H1 (cell line): Measurements from ENCODE around the gene MYO9A. TPM values are rescaled to one million over a fixed set of nuclear protein-coding genes. Genes with fewer than 3 reads are reported as not detected.

Experiments used
- CTCF ChIA-PET: fragments of 300-600 bp; sonication (Branson Sonifier 250); formaldehyde crosslinking; loops from one replicate; lab custom pipeline; 2021; ENCODE audit not compliant: partially characterized antibody; lab: Charles Lee
- POLR2A ChIA-PET: fragments of 300-600 bp; sonication (Branson Sonifier 250); formaldehyde crosslinking; loops from one replicate; lab custom pipeline; 2021; ENCODE audit warnings: inconsistent platforms; ENCODE audit not compliant: partially characterized antibody; lab: Charles Lee
- DNase-seq, 2 experiments: peaks; one replicate each; pipeline versions ENCODE4 v3.0.0 to v3.0.0-alpha.2; 2010 to 2022; ENCODE audit warnings: low spot score in 2 of 2, low read depth in 1 of 2, mixed read lengths in 1 of 2
- FAIRE-seq: peaks from 2 replicates; lab custom pipeline; 2011; peaks lifted over from hg19 to GRCh38; lab: Jason Lieb, UNC
- H2AFZ ChIP-seq: 2 replicates; pipeline ENCODE4 v1.8.1; 2012; ENCODE audit warnings: low read length, inconsistent platforms
- H2AK5ac ChIP-seq: 2 replicates; pipeline ENCODE4 v1.6.1; 2013; ENCODE audit warnings: low read depth, low read length
- H2BK120ac ChIP-seq: replicated peaks from 2 replicates; pipeline ENCODE3; 2013; ENCODE audit warnings: low read depth, low read length, inconsistent platforms
- H2BK12ac ChIP-seq: 2 replicates; pipeline ENCODE4 v1.6.1; 2013; ENCODE audit warnings: low read depth, low read length
- H2BK15ac ChIP-seq: 2 replicates; pipeline ENCODE4 v1.6.1; 2013; ENCODE audit warnings: low read length
- H2BK20ac ChIP-seq: 2 replicates; pipeline ENCODE4 v1.6.1; 2013; ENCODE audit warnings: low read length
- H2BK5ac ChIP-seq: 2 replicates; pipeline ENCODE4 v1.6.1; 2013; ENCODE audit warnings: low read depth, low read length
- H3K14ac ChIP-seq: 2 replicates; pipeline ENCODE4 v1.6.1; 2013; ENCODE audit warnings: inconsistent platforms; ENCODE audit not compliant: insufficient read length
- H3K18ac ChIP-seq: 2 replicates; pipeline ENCODE4 v1.6.1; 2013; ENCODE audit warnings: low read length; ENCODE audit errors: extremely low read depth
- H3K23ac ChIP-seq: 2 replicates; pipeline ENCODE4 v1.6.1; 2013; ENCODE audit warnings: inconsistent platforms; ENCODE audit not compliant: insufficient read length
- H3K23me2 ChIP-seq: 2 replicates; pipeline ENCODE4 v1.6.1; 2013; ENCODE audit warnings: low read depth, low read length
- H3K27ac ChIP-seq: 2 replicates; pipeline ENCODE4 v1.6.1; 2011; ENCODE audit warnings: low read depth, low read length, inconsistent platforms
- H3K27me3 ChIP-seq, 4 experiments: replicated peaks in 1 of 4; 1 replicate in 1 of 4; 2 replicates in 3 of 4; pipeline versions ENCODE4 v1.6.1 to v1.8.1; 2011 to 2013; ENCODE audit warnings: low read length in 3 of 4, mild to moderate bottlenecking in 3 of 4, inconsistent platforms in 2 of 4, mixed read lengths in 2 of 4, moderate library complexity in 1 of 4; ENCODE audit not compliant: control insufficient read depth in 3 of 4, insufficient read depth in 3 of 4; ENCODE audit errors: extremely low read depth in 1 of 4
- H3K36me3 ChIP-seq, 4 experiments: 2 replicates each; pipeline versions ENCODE4 v1.6.1 to v1.8.1; 2011 to 2013; ENCODE audit warnings: mild to moderate bottlenecking in 4 of 4, low read length in 3 of 4, moderate library complexity in 2 of 4, control low read depth in 1 of 4, inconsistent platforms in 1 of 4; ENCODE audit not compliant: insufficient read depth in 4 of 4, control insufficient read depth in 2 of 4
- H3K4ac ChIP-seq: replicated peaks from 2 replicates; pipeline ENCODE3; 2013; ENCODE audit warnings: low read length, low read depth, mixed read lengths, inconsistent platforms; ENCODE audit not compliant: insufficient read length
- H3K4me1 ChIP-seq, 4 experiments: replicated peaks in 1 of 4; 1 replicate in 1 of 4; 2 replicates in 3 of 4; pipeline versions ENCODE4 v1.6.1 to v1.8.1; 2011 to 2013; ENCODE audit warnings: low read length in 3 of 4, inconsistent platforms in 2 of 4, mixed read lengths in 1 of 4; ENCODE audit not compliant: insufficient read depth in 4 of 4, control insufficient read depth in 3 of 4
- H3K4me2 ChIP-seq, 2 experiments: 2 replicates each; pipeline versions ENCODE4 v1.6.1 to v1.8.1; 2011 to 2013; ENCODE audit warnings: low read depth in 2 of 2, low read length in 2 of 2, control low read depth in 1 of 2, inconsistent platforms in 1 of 2, mild to moderate bottlenecking in 1 of 2; ENCODE audit not compliant: insufficient read depth in 1 of 2
- H3K4me3 ChIP-seq, 4 experiments: fragments of 200-600, 300-600 bp in 1 of 4; sonication (generic), shearing (Covaris generic), sonication (Bioruptor Twin) in 1 of 4; 2 replicates each; pipeline versions ENCODE4 v1.5.1 to v1.8.1; 2011 to 2016; ENCODE audit warnings: low read length in 4 of 4, low read depth in 3 of 4, control low read depth in 2 of 4, inconsistent platforms in 2 of 4, mild to moderate bottlenecking in 2 of 4, mixed read lengths in 1 of 4, moderate library complexity in 1 of 4; ENCODE audit not compliant: insufficient read depth in 2 of 4; ENCODE audit errors: extremely low read depth in 1 of 4
- H3K56ac ChIP-seq: replicated peaks from 2 replicates; pipeline ENCODE3; 2013; ENCODE audit warnings: low read depth, mild to moderate bottlenecking, mixed read lengths, low read length, inconsistent platforms; ENCODE audit not compliant: insufficient read length
- H3K79me1 ChIP-seq: 2 replicates; pipeline ENCODE4 v1.6.1; 2013; ENCODE audit warnings: low read depth, low read length, control low read depth
- H3K79me2 ChIP-seq, 2 experiments: 2 replicates each; pipeline versions ENCODE4 v1.6.1 to v1.8.1; 2012 to 2013; ENCODE audit warnings: low read length in 2 of 2, mild to moderate bottlenecking in 2 of 2, inconsistent platforms in 1 of 2; ENCODE audit not compliant: insufficient read depth in 2 of 2, control insufficient read depth in 1 of 2
- H3K9ac ChIP-seq, 4 experiments: replicated peaks in 1 of 4; 1 replicate in 1 of 4; 2 replicates in 3 of 4; pipeline versions ENCODE4 v1.6.1 to v1.8.1; 2011 to 2013; ENCODE audit warnings: low read depth in 3 of 4, low read length in 3 of 4, control low read depth in 2 of 4, mild to moderate bottlenecking in 2 of 4, moderate library complexity in 2 of 4, inconsistent platforms in 1 of 4; ENCODE audit errors: extremely low read depth in 1 of 4
- H3K9me3 ChIP-seq, 2 experiments: 2 replicates each; pipeline versions ENCODE4 v1.6.1 to v1.8.1; 2012 to 2013; ENCODE audit warnings: mild to moderate bottlenecking in 2 of 2, moderate library complexity in 2 of 2, control low read depth in 1 of 2, inconsistent platforms in 1 of 2, low read depth in 1 of 2, low read length in 1 of 2, mixed read lengths in 1 of 2; ENCODE audit not compliant: insufficient read depth in 2 of 2
- H4K20me1 ChIP-seq, 2 experiments: replicated peaks in 1 of 2; 2 replicates each; pipeline versions ENCODE3 to v1.8.1; 2011 to 2013; ENCODE audit warnings: inconsistent platforms in 2 of 2, low read length in 2 of 2, mild to moderate bottlenecking in 1 of 2; ENCODE audit not compliant: insufficient read depth in 2 of 2, control insufficient read depth in 1 of 2
- H4K5ac ChIP-seq: 2 replicates; pipeline ENCODE4 v1.6.1; 2013; ENCODE audit warnings: low read length, low read depth, mixed read lengths, inconsistent platforms; ENCODE audit not compliant: insufficient read length
- H4K8ac ChIP-seq: 2 replicates; pipeline ENCODE4 v1.8.0; 2013; ENCODE audit warnings: mild to moderate bottlenecking, moderate library complexity, low read length, inconsistent platforms; ENCODE audit not compliant: insufficient read depth; ENCODE audit errors: extremely low read depth
- H4K91ac ChIP-seq: replicated peaks from 2 replicates; pipeline ENCODE3; 2013; ENCODE audit warnings: low read length, mixed read lengths, inconsistent platforms; ENCODE audit not compliant: insufficient read length
- ASH2L ChIP-seq: fragments of 200-600, 300-600 bp; sonication (generic); IDR thresholded peaks from one replicate; pipeline ENCODE4 v1.7.1; 2017; ENCODE audit warnings: low read length
- CBX8 ChIP-seq: fragments of 300-800, 300-1000 bp; sonication (generic); IDR thresholded peaks from 2 replicates; pipeline ENCODE4 v1.7.1; 2016; ENCODE audit warnings: low read depth, low read length, borderline replicate concordance
- EP300 ChIP-seq, 2 experiments: IDR thresholded peaks; 1 replicate in 1 of 2; 2 replicates in 1 of 2; pipeline ENCODE4 v1.6.1; 2011 to 2012; ENCODE audit warnings: low read depth in 2 of 2, low read length in 2 of 2, mild to moderate bottlenecking in 2 of 2, borderline replicate concordance in 1 of 2, inconsistent platforms in 1 of 2, moderate library complexity in 1 of 2
- EZH2 ChIP-seq: fragments of 200-600 bp; sonication (generic); IDR thresholded peaks from 2 replicates; pipeline ENCODE4 v1.7.1; 2012; ENCODE audit warnings: low read depth, mild to moderate bottlenecking, moderate library complexity, low read length, inconsistent platforms; ENCODE audit not compliant: severe bottlenecking
- GTF2F1 ChIP-seq: IDR thresholded peaks from 2 replicates; pipeline ENCODE4 v1.6.1; 2012; ENCODE audit warnings: low read depth, low read length, improper control_type of control experiment, borderline replicate concordance
- JUND ChIP-seq: IDR thresholded peaks from 2 replicates; pipeline ENCODE4 v1.6.1; 2011; ENCODE audit warnings: mild to moderate bottlenecking, improper control_type of control experiment, low read length
- KDM5A ChIP-seq: fragments of 200-600 bp; IDR thresholded peaks from 2 replicates; pipeline ENCODE4 v1.7.1; 2012; ENCODE audit warnings: mild to moderate bottlenecking, low read length, inconsistent platforms, mixed read lengths
- MAFK ChIP-seq: IDR thresholded peaks from 2 replicates; pipeline ENCODE4 v1.6.1; 2012; ENCODE audit warnings: low read depth, mild to moderate bottlenecking, improper control_type of control experiment, low read length
- NANOG ChIP-seq: IDR thresholded peaks from 2 replicates; pipeline ENCODE4 v1.6.1; 2011; ENCODE audit warnings: low read length, low read depth, mild to moderate bottlenecking, inconsistent platforms; ENCODE audit not compliant: insufficient read depth, poor library complexity, severe bottlenecking
- POLR2A ChIP-seq, 2 experiments: IDR thresholded peaks; 1 replicate in 1 of 2; 2 replicates in 1 of 2; pipeline ENCODE4 v1.6.1; 2011; ENCODE audit warnings: low read depth in 2 of 2, low read length in 2 of 2, mild to moderate bottlenecking in 2 of 2; ENCODE audit errors: control extremely low read depth in 1 of 2
- POLR2AphosphoS5 ChIP-seq: IDR thresholded peaks from 2 replicates; pipeline ENCODE4 v1.6.1; 2011; ENCODE audit warnings: low read depth, low read length
- RXRA ChIP-seq: IDR thresholded peaks from 2 replicates; pipeline ENCODE4 v1.6.1; 2011; ENCODE audit warnings: low read depth, mild to moderate bottlenecking, low read length, moderate library complexity; ENCODE audit not compliant: insufficient read depth
- SIRT6 ChIP-seq: IDR thresholded peaks from one replicate; pipeline ENCODE4 v1.7.1; 2012; ENCODE audit warnings: low read length, inconsistent platforms
- SIX5 ChIP-seq: IDR thresholded peaks from 2 replicates; pipeline ENCODE4 v1.6.1; 2011; ENCODE audit warnings: mild to moderate bottlenecking, low read depth, low read length
- TAF7 ChIP-seq: optimal IDR thresholded peaks from 2 replicates; pipeline ENCODE3; 2011; ENCODE audit warnings: low read depth, mild to moderate bottlenecking, inconsistent platforms, low read length, moderate library complexity, borderline replicate concordance
- TEAD4 ChIP-seq: IDR thresholded peaks from 2 replicates; pipeline ENCODE4 v1.6.1; 2012; ENCODE audit warnings: low read depth, low read length, inconsistent platforms, mixed read lengths
- WGBS, 2 experiments: shearing (Covaris generic) in 1 of 2; methylation state at CpG; one replicate each; pipeline versions ENCODE4 v1.1.6 to v1.1.7; 2013 to 2015; ENCODE audit warnings: low lambda C conversion rate in 2 of 2, mixed read lengths in 2 of 2, inconsistent platforms in 1 of 2, low coverage in 1 of 2, missing lambda C conversion rate in 1 of 2; ENCODE audit not compliant: insufficient replicate concordance in 2 of 2, insufficient coverage in 1 of 2, insufficient read length in 1 of 2; ENCODE audit errors: extremely low coverage in 1 of 2, missing lambda C conversion rate in 1 of 2; 5-methylcytosine and 5-hydroxymethylcytosine counted together
- polyA plus RNA-seq, 7 experiments: library from polyadenylated mRNA; depleted of rRNA in 3 of 7; stranded (reverse) in 5 of 7; unstranded in 2 of 7; fragments of >200 nt in 5 of 7; fragments of 200-250 nt in 2 of 7; gene quantifications; 1 replicate in 5 of 7; 2 replicates in 1 of 7; 4 replicates in 1 of 7; pipeline versions ENCODE4 v1.2.1 to v1.2.3, GENCODE V29; 2011 to 2013; ENCODE audit warnings: missing spikeins in 2 of 7, mixed read lengths in 2 of 7
- total RNA-seq: library from RNA; stranded (reverse); fragmentation: NEBNext Ultra II Directional; extraction: Animal tissue kit (Norgen Biotek cat#: 25700); gene quantifications from 2 replicates; pipeline ENCODE4 v1.2.1, GENCODE V29; 2021

MYO9A gene
- total and polyA plus RNA-seq, 2 of the 8 experiments (the other 6 are each of a cell fraction or from before 2014, with no cell fraction given), result 3.9 to 26.0 TPM

GRCh38 chr15:71921191-71921590 lies 196.8 kb downstream of the MYO9A start:
- Histone ChIP-seq H3K79me1 (no peaks in the 10 kb centered on the region), H3K9me3 (no peaks in the 10 kb centered on the region), H3K23me2 (no peaks in the 10 kb centered on the region), H3K14ac (no peak overlapping the region), H3K56ac (no peak overlapping the region), H3K4me2 (no peak overlapping the region), H4K8ac (no peak overlapping the region), H3K23ac (no peak overlapping the region), H2BK120ac (no peak overlapping the region), H4K5ac (no peak overlapping the region), H2AK5ac (no peak overlapping the region), H3K36me3 (no peaks in the 10 kb centered on the region), H3K27me3 (no peaks in the 10 kb centered on the region), H3K27ac (no peak overlapping the region), H4K20me1 (no peaks in the 10 kb centered on the region), H2AFZ (no peak overlapping the region), H2BK12ac (no peak overlapping the region), H3K4ac (no peak overlapping the region), H2BK5ac (no peak overlapping the region), H3K4me1 (peaks cover 0 to 3% (median 0%) of the 10 kb centered on the region in 4 experiments; a peak in 2 of 7 replicates), H3K18ac (no peak overlapping the region), H3K79me2 (no peaks in the 10 kb centered on the region), H3K9ac (no peak overlapping the region), H2BK20ac (no peak overlapping the region), H4K91ac (no peak overlapping the region), H3K4me3 (no peak overlapping the region), H2BK15ac (no peak overlapping the region)
- TF ChIP-seq NANOG (no peak), SIRT6 (no peak), POLR2AphosphoS5 (no peak), EP300 (IDR thresholded peaks at IDR 0.05; ENCODE audit: borderline replicate concordance in 1 of 2, low read depth in 2 of 2, low read length in 2 of 2) (no peak), CBX8 (no peak), EZH2 (no peak), GTF2F1 (no peak), ASH2L (no peak), KDM5A (no peak), SIX5 (no peak), TAF7 (no peak), RXRA (no peak), MAFK (no peak), POLR2A (IDR thresholded peaks at IDR 0.05; ENCODE audit: control extremely low read depth in 1 of 2, low read depth in 2 of 2, low read length in 2 of 2) (no peak), TEAD4 (no peak), JUND (no peak)
- FAIRE-seq (no peak), DNase-seq (no peak)
- ChIA-PET CTCF (no interaction called here), POLR2A (no interaction called here)
- 90 to 100% methylated on average over 1 to 3 of the region's 3 CpGs for WGBS, 2 experiments
